Measurements from ENCODE around the gene CPE.

DNA sequence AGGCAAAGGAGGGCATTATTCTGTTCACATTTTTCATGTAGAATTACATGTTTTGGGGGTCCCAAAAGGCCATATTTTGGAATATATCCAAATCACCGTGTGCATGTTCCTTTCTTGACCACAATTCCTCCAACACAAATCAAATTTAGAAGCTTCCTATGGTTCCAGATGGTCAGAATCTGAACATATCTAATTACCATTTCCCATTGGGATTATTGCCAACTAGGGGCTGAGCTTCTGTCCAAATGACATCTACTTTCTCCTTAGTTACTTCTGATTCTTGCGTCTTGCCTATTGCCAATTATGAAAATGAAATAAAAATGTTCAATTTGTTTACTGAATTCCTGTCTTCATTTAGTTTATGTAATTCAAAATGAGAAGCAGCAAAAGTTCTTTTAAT is 163.7 kb downstream of the CPE start:
- TF ChIP-seq EZH2 (IDR thresholded peaks at IDR 0.05) (no peak), POLR2AphosphoS5 (IDR thresholded peaks at IDR 0.05; ENCODE audit: borderline replicate concordance, low read depth, low read length) (no peak), FOXP2 (optimal IDR thresholded peaks at IDR 0.05; ENCODE audit: control extremely low read depth, extremely low read length, insufficient read depth) (no peak)

Data from SK-N-MC (cell line).